Osteoblast (primary cell): Measurements from ENCODE around the gene MLH1. TPM values are rescaled to one million over a fixed set of nuclear protein-coding genes. Genes with fewer than 3 reads are reported as not detected.

Experiments used
- DNase-seq: peaks from one replicate; pipeline ENCODE4 v3.0.0; 2011; ENCODE audit warnings: low spot score, mixed read lengths; ENCODE audit not compliant: insufficient read length; ENCODE audit errors: missing footprints
- H2AFZ ChIP-seq: 2 replicates; pipeline ENCODE4 v1.6.0; 2011; ENCODE audit warnings: mild to moderate bottlenecking, low read length
- H3K27ac ChIP-seq: 2 replicates; pipeline ENCODE4 v1.5.1; 2011; ENCODE audit warnings: mild to moderate bottlenecking, low read depth, low read length, moderate library complexity
- H3K27me3 ChIP-seq: 2 replicates; pipeline ENCODE4 v1.6.0; 2012; ENCODE audit warnings: mild to moderate bottlenecking, control low read depth, inconsistent platforms, low read length, moderate library complexity; ENCODE audit not compliant: insufficient read depth
- H3K36me3 ChIP-seq: 2 replicates; pipeline ENCODE4 v1.5.1; 2011; ENCODE audit warnings: mild to moderate bottlenecking, low read length, control low read depth, moderate library complexity; ENCODE audit not compliant: insufficient read depth
- H3K4me1 ChIP-seq: 2 replicates; pipeline ENCODE4 v1.5.1; 2011; ENCODE audit warnings: mild to moderate bottlenecking, low read length, control low read depth, moderate library complexity; ENCODE audit not compliant: insufficient read depth
- H3K4me2 ChIP-seq: 2 replicates; pipeline ENCODE4 v1.6.0; 2011; ENCODE audit warnings: mild to moderate bottlenecking, low read length; ENCODE audit not compliant: insufficient read depth
- H3K4me3 ChIP-seq: fragments of 200-600 bp; sonication (generic); 3 replicates; pipeline ENCODE4 v1.5.1; 2012; ENCODE audit warnings: mild to moderate bottlenecking, low read length, inconsistent platforms; ENCODE audit not compliant: insufficient read depth
- H3K79me2 ChIP-seq: 2 replicates; pipeline ENCODE4 v1.6.0; 2012; ENCODE audit warnings: mild to moderate bottlenecking, low read length, control low read depth, inconsistent platforms; ENCODE audit not compliant: insufficient read depth
- H3K9me3 ChIP-seq: 2 replicates; pipeline ENCODE4 v1.5.1; 2011; ENCODE audit warnings: low read depth, low read length, control low read depth
- H4K20me1 ChIP-seq: 2 replicates; pipeline ENCODE4 v1.6.0; 2012; ENCODE audit warnings: mild to moderate bottlenecking, low read length, control low read depth; ENCODE audit not compliant: insufficient read depth
- small RNA-seq: library from RNA; depleted of rRNA; stranded (forward); fragments of <200 nt; gene quantifications from one replicate; pipeline ENCODE3, GENCODE V24; 2012
- total RNA-seq: library from RNA; depleted of rRNA; stranded (reverse); fragments of >200 nt; gene quantifications from 2 replicates; pipeline ENCODE4 v1.2.3, GENCODE V29; 2012
- TF ChIP-seq, protein P1 (sequence below): IDR thresholded peaks from 2 replicates; pipeline ENCODE4 v1.5.1; 2011; ENCODE audit warnings: mild to moderate bottlenecking, low read depth, low read length, moderate library complexity; ENCODE audit errors: extremely low read depth

Gene MLH1
- total RNA-seq, 1 donor, result 53.6 TPM

DNA sequence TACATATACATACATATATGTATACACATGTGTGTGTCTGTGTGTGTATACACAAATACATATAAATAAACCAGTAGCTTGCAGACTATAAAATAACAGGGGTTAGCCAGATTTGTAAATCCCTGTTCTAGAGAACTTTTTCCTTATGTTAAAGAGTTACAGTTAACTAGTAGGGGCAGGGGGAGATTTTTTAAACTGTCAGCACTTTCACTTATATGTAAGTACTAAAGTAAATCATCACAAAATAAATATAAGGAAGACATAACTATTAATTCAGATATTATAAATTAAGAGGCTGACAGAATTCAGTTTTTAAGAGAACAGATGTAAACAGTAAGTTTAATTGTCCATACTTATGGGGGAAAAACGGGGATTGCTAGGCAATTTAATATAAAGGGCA is 107.1 kb downstream of the MLH1 start:
- H3K4me1 ChIP-seq, result peaks cover 16% of the 10 kb centered on the region
- H3K27me3 ChIP-seq, result no peaks in the 10 kb centered on the region
- no peaks in the 10 kb centered on the region for H4K20me1 ChIP-seq
- no peaks in the 10 kb centered on the region for H3K36me3 ChIP-seq
- no peak overlapping the region for H3K4me2 ChIP-seq
- no peak overlapping the region for H3K4me3 ChIP-seq
- H2AFZ ChIP-seq, result no peak overlapping the region
- peaks cover 14% of the 10 kb centered on the region for H3K79me2 ChIP-seq
- DNase-seq, result no peak
- no peaks in the 10 kb centered on the region for H3K9me3 ChIP-seq
- no peak overlapping the region for H3K27ac ChIP-seq
- TF ChIP-seq, protein P1, sequence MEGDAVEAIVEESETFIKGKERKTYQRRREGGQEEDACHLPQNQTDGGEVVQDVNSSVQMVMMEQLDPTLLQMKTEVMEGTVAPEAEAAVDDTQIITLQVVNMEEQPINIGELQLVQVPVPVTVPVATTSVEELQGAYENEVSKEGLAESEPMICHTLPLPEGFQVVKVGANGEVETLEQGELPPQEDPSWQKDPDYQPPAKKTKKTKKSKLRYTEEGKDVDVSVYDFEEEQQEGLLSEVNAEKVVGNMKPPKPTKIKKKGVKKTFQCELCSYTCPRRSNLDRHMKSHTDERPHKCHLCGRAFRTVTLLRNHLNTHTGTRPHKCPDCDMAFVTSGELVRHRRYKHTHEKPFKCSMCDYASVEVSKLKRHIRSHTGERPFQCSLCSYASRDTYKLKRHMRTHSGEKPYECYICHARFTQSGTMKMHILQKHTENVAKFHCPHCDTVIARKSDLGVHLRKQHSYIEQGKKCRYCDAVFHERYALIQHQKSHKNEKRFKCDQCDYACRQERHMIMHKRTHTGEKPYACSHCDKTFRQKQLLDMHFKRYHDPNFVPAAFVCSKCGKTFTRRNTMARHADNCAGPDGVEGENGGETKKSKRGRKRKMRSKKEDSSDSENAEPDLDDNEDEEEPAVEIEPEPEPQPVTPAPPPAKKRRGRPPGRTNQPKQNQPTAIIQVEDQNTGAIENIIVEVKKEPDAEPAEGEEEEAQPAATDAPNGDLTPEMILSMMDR, result no peak

Small RNA genes within 50 kb of the gene (small RNA-seq; reads per million reads assigned to genes)
- gene RF00019 (not detected), gene RNU6ATAC4P (not detected)

Other genes starting within 250 kb of the MLH1 start
- gene DCLK3, start 229.0 kb upstream of the MLH1 start, total RNA-seq, result under 0.01 TPM in 2 replicates
- 29.8 and 30.8 TPM in 2 replicates for gene TRANK1, start 48.5 kb upstream of the MLH1 start, total RNA-seq
- 22.8 and 28.0 TPM in 2 replicates for gene EPM2AIP1, start 387 bp upstream of the MLH1 start, total RNA-seq
- 45.1 and 71.3 TPM in 2 replicates for gene LRRFIP2, start 181.1 kb downstream of the MLH1 start, total RNA-seq
- gene GOLGA4, start 249.8 kb downstream of the MLH1 start, total RNA-seq, result 68.4 and 81.9 TPM in 2 replicates